ENCODE results near the gene UQCR11. TPM values are rescaled to one million over a fixed set of nuclear protein-coding genes. Genes with fewer than 3 reads are reported as not detected.

Gene UQCR11
- total RNA-seq, 6 donors from 2014 or later = 10.5 to 216 (median 67.3) TPM

- 91 to 92% methylated on average over 21 of the region's 21 CpGs for WGBS, 2 donors
- no peak for ATAC-seq (ENCODE audit: low FRiP score in 2 of 2)
- TF ChIP-seq POLR2AphosphoS5 (IDR thresholded peaks at IDR 0.05) (no peak), POLR2A (IDR thresholded peaks at IDR 0.05) (no peak), EP300 (IDR thresholded peaks at IDR 0.05) (no peak)
- TF ChIP-seq, protein P1, sequence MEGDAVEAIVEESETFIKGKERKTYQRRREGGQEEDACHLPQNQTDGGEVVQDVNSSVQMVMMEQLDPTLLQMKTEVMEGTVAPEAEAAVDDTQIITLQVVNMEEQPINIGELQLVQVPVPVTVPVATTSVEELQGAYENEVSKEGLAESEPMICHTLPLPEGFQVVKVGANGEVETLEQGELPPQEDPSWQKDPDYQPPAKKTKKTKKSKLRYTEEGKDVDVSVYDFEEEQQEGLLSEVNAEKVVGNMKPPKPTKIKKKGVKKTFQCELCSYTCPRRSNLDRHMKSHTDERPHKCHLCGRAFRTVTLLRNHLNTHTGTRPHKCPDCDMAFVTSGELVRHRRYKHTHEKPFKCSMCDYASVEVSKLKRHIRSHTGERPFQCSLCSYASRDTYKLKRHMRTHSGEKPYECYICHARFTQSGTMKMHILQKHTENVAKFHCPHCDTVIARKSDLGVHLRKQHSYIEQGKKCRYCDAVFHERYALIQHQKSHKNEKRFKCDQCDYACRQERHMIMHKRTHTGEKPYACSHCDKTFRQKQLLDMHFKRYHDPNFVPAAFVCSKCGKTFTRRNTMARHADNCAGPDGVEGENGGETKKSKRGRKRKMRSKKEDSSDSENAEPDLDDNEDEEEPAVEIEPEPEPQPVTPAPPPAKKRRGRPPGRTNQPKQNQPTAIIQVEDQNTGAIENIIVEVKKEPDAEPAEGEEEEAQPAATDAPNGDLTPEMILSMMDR (IDR thresholded peaks at IDR 0.05) = no peak
- peaks cover 29 to 46% (median 33%) of the 10 kb centered on the region in 4 donors for H3K4me1 ChIP-seq
- no peak overlapping the region for H3K4me3 ChIP-seq
- no peak for DNase-seq
- no peak overlapping the region for H3K27ac ChIP-seq
- no peaks in the 10 kb centered on the region for H3K9me3 ChIP-seq
- H3K36me3 ChIP-seq = peaks cover 8 to 29% (median 24%) of the 10 kb centered on the region in 4 donors
- H3K27me3 ChIP-seq = no peaks in the 10 kb centered on the region
Observed at GRCh38 chr19:1602091-1602707, 3.1 kb downstream of the UQCR11 start.

DNA sequence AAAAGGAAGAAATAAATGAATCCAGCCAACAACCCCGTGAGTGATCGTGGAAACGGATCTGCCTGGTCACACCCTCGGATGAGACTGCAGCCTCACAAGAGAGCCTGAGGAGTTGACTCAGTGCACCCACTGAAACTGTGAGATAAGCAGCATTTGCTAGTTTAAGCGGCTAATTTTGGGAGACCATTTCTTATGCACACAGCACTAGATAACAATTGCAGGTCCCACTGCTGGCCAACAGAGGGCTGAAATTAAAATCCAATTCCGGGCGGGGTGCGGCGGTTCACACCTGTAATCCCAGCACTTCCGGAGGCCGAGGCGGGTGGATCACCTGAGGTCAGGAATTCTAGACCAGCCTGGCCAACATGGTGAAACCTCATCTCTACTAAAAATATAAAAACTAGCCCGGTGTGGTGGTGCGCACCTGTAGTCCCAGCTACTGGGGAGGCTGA lies 3.6 kb downstream of the UQCR11 start:
- Histone ChIP-seq H3K4me3 (no peak overlapping the region), H3K4me1 (peaks cover 27 to 44% (median 31%) of the 10 kb centered on the region in 4 donors), H3K27me3 (no peaks in the 10 kb centered on the region), H3K27ac (no peak overlapping the region), H3K36me3 (peaks cover 9 to 35% (median 28%) of the 10 kb centered on the region in 4 donors), H3K9me3 (no peaks in the 10 kb centered on the region)
- 91 to 93% methylated on average over 14 of the region's 14 CpGs for WGBS, 2 donors
- ATAC-seq (ENCODE audit: low FRiP score in 2 of 2) = no peak
- no peak for DNase-seq
- TF ChIP-seq POLR2AphosphoS5 (IDR thresholded peaks at IDR 0.05) (no peak), EP300 (IDR thresholded peaks at IDR 0.05) (no peak), POLR2A (IDR thresholded peaks at IDR 0.05) (no peak)
- TF ChIP-seq, protein P1 (IDR thresholded peaks at IDR 0.05) = no peak

DNA sequence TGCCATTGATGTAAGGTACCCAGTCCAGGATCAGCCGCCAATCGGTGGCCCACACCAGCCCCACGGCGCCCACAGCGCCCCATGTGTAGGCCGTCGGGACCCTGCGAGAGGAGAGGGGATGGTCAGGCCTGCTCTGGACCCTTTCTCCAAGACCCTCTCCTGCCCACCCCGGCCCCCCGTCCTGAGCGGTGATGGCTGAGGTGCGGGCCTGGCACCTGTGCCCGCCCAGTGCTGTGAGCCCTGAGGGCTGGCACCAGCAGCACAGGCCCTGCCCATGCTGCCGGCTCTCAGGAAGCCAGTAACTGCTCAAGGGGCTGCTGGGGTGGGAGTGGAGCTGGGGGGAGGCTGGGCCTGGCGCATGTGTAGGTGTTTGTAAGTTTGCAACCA lies 5.8 kb downstream of the UQCR11 start:
- Histone ChIP-seq H3K27ac (no peak overlapping the region), H3K4me1 (peaks cover 18 to 30% (median 21%) of the 10 kb centered on the region in 4 donors), H3K4me3 (no peak overlapping the region), H3K27me3 (no peaks in the 10 kb centered on the region), H3K9me3 (no peaks in the 10 kb centered on the region), H3K36me3 (peaks cover 9 to 48% (median 34%) of the 10 kb centered on the region in 4 donors)
- peak in 1 of 2 donors; percentile 46 for ATAC-seq (ENCODE audit: low FRiP score in 2 of 2)
- 93 to 94% methylated on average over 2 to 15 of the region's 15 CpGs for WGBS, 2 donors
- TF ChIP-seq POLR2AphosphoS5 (IDR thresholded peaks at IDR 0.05) (no peak), EP300 (IDR thresholded peaks at IDR 0.05) (no peak), POLR2A (IDR thresholded peaks at IDR 0.05) (no peak)
- TF ChIP-seq, protein P1 (IDR thresholded peaks at IDR 0.05) = no peak
- DNase-seq = peak in 1 of 2 donors; percentile 78

- DNase-seq (no peak), ATAC-seq (ENCODE audit: low FRiP score in 2 of 2) (peak in 1 of 2 donors; percentile 12)
- Histone ChIP-seq H3K4me1 (peaks cover 12 to 24% (median 16%) of the 10 kb centered on the region in 4 donors), H3K4me3 (no peak overlapping the region), H3K27ac (no peak overlapping the region), H3K27me3 (no peaks in the 10 kb centered on the region), H3K36me3 (peaks cover 9 to 48% (median 34%) of the 10 kb centered on the region in 4 donors), H3K9me3 (no peaks in the 10 kb centered on the region)
- TF ChIP-seq POLR2AphosphoS5 (IDR thresholded peaks at IDR 0.05) (no peak), EP300 (IDR thresholded peaks at IDR 0.05) (no peak), POLR2A (IDR thresholded peaks at IDR 0.05) (no peak)
- TF ChIP-seq, protein P1 (IDR thresholded peaks at IDR 0.05) = no peak
- WGBS, 2 donors = 91 to 94% methylated on average over 13 to 20 of the region's 20 CpGs
Observed at GRCh38 chr19:1598777-1599459, 6.3 kb downstream of the UQCR11 start.

All from upper lobe of left lung (tissue), 6 donors.